NCI-H2029 (cell line): ENCODE data around the gene TRAPPC14.

Experiments used
- DNase-seq: peaks from one replicate; lab custom pipeline; 2025; lab: John Stamatoyannopoulos, UW

Gene TRAPPC14

GRCh38 chr7:100124301-100125230 lies 34.0 kb downstream of the TRAPPC14 start:
- no peak for DNase-seq

GRCh38 chr7:100122568-100122967 lies 36.0 kb downstream of the TRAPPC14 start:
- no peak for DNase-seq

GRCh38 chr7:100122067-100122466 lies 36.5 kb downstream of the TRAPPC14 start:
- DNase-seq: peak; percentile 98

GRCh38 chr7:100120733-100121036 lies 37.8 kb downstream of the TRAPPC14 start:
- no peak for DNase-seq

GRCh38 chr7:100119970-100120732 lies 38.4 kb downstream of the TRAPPC14 start:
- DNase-seq: peak; percentile 23

GRCh38 chr7:100119072-100119969 lies 39.2 kb downstream of the TRAPPC14 start, which contains the start of the genes CNPY4 and TAF6:
CNPY4 (plus strand) TSS chr7:100119634; CDS start chr7:100119745, 111 bp downstream.
TAF6 (minus strand) TSS chr7:100119358; CDS start chr7:100114209, 5,149 bp downstream.
- DNase-seq: peak; percentile 91

GRCh38 chr7:100118388-100119071 lies 40.0 kb downstream of the TRAPPC14 start:
- DNase-seq: no peak

GRCh38 chr7:100115026-100115425 lies 43.5 kb downstream of the TRAPPC14 start:
- DNase-seq: no peak

GRCh38 chr7:100111914-100112313 lies 46.6 kb downstream of the TRAPPC14 start:
- no peak for DNase-seq

GRCh38 chr7:100111156-100111555 lies 47.4 kb downstream of the TRAPPC14 start:
- DNase-seq: no peak

GRCh38 chr7:100109521-100110163 lies 48.9 kb downstream of the TRAPPC14 start:
- DNase-seq: no peak

- DNase-seq: no peak
These were observed 50.6 kb downstream of the TRAPPC14 start for GRCh38 chr7:100107890-100108289.

GRCh38 chr7:100107125-100107737 lies 51.3 kb downstream of the TRAPPC14 start:
- no peak for DNase-seq

GRCh38 chr7:100106633-100107032 lies 51.9 kb downstream of the TRAPPC14 start:
- DNase-seq: no peak

GRCh38 chr7:100105534-100105933 lies 53.0 kb downstream of the TRAPPC14 start:
- no peak for DNase-seq
